Measurements from ENCODE around the gene TNFAIP8L3.

The TNFAIP8L3 gene

GRCh38 chr15:51112078-51112477, 17.4 kb upstream of the TNFAIP8L3 start:
- H3K27ac ChIP-seq (ENCODE audit: low read depth, low read length): no peak overlapping the region
- no peaks in the 10 kb centered on the region; the same call in 1 of the 2 replicates for H3K4me1 ChIP-seq (ENCODE audit: control insufficient read depth, insufficient read depth, low read length)
- H3K36me3 ChIP-seq (ENCODE audit: control insufficient read depth, insufficient read depth, low read length): no peaks in the 10 kb centered on the region
- no peak overlapping the region for H3K4me3 ChIP-seq (ENCODE audit: low read depth, low read length)
- H3K27me3 ChIP-seq (ENCODE audit: control insufficient read depth, insufficient read depth, low read length): no peaks in the 10 kb centered on the region
- no peaks in the 10 kb centered on the region for H3K9me3 ChIP-seq (ENCODE audit: control insufficient read depth, insufficient read depth, low read depth, low read length)
- no peak overlapping the region for H3K9ac ChIP-seq (ENCODE audit: low read length)

- no peaks in the 10 kb centered on the region for H3K9me3 ChIP-seq (ENCODE audit: control insufficient read depth, insufficient read depth, low read depth, low read length)
- no peak overlapping the region for H3K27ac ChIP-seq (ENCODE audit: low read depth, low read length)
- no peaks in the 10 kb centered on the region for H3K36me3 ChIP-seq (ENCODE audit: control insufficient read depth, insufficient read depth, low read length)
- no peak overlapping the region for H3K4me3 ChIP-seq (ENCODE audit: low read depth, low read length)
- H3K4me1 ChIP-seq (ENCODE audit: control insufficient read depth, insufficient read depth, low read length): no peaks in the 10 kb centered on the region; the same call in 1 of the 2 replicates
- no peak overlapping the region for H3K9ac ChIP-seq (ENCODE audit: low read length)
- H3K27me3 ChIP-seq (ENCODE audit: control insufficient read depth, insufficient read depth, low read length): no peaks in the 10 kb centered on the region
Measured at GRCh38 chr15:51111061-51111460, 16.4 kb upstream of the TNFAIP8L3 start.

GRCh38 chr15:51110171-51110570, 15.5 kb upstream of the TNFAIP8L3 start:
- H3K4me1 ChIP-seq (ENCODE audit: control insufficient read depth, insufficient read depth, low read length): no peaks in the 10 kb centered on the region; the same call in none of the 2 replicates
- H3K27ac ChIP-seq (ENCODE audit: low read depth, low read length): no peak overlapping the region
- no peak overlapping the region for H3K9ac ChIP-seq (ENCODE audit: low read length)
- H3K27me3 ChIP-seq (ENCODE audit: control insufficient read depth, insufficient read depth, low read length): no peaks in the 10 kb centered on the region
- no peaks in the 10 kb centered on the region for H3K36me3 ChIP-seq (ENCODE audit: control insufficient read depth, insufficient read depth, low read length)
- H3K9me3 ChIP-seq (ENCODE audit: control insufficient read depth, insufficient read depth, low read depth, low read length): no peaks in the 10 kb centered on the region
- H3K4me3 ChIP-seq (ENCODE audit: low read depth, low read length): no peak overlapping the region

- Histone ChIP-seq H3K9me3 (ENCODE audit: control insufficient read depth, insufficient read depth, low read depth, low read length) (no peaks in the 10 kb centered on the region), H3K27ac (ENCODE audit: low read depth, low read length) (no peak overlapping the region), H3K36me3 (ENCODE audit: control insufficient read depth, insufficient read depth, low read length) (no peaks in the 10 kb centered on the region), H3K4me3 (ENCODE audit: low read depth, low read length) (no peak overlapping the region), H3K9ac (ENCODE audit: low read length) (no peak overlapping the region), H3K4me1 (ENCODE audit: control insufficient read depth, insufficient read depth, low read length) (no peaks in the 10 kb centered on the region; the same call in none of the 2 replicates), H3K27me3 (ENCODE audit: control insufficient read depth, insufficient read depth, low read length) (0 out of 2 replicates have a peak, but pooled peaks cover 3% of the 10 kb centered on the region)
Measured at GRCh38 chr15:51108933-51109550, 14.3 kb upstream of the TNFAIP8L3 start.

GRCh38 chr15:51107612-51108011, 12.9 kb upstream of the TNFAIP8L3 start:
- Histone ChIP-seq H3K9ac (ENCODE audit: low read length) (no peak overlapping the region), H3K4me1 (ENCODE audit: control insufficient read depth, insufficient read depth, low read length) (no peaks in the 10 kb centered on the region; the same call in none of the 2 replicates), H3K4me3 (ENCODE audit: low read depth, low read length) (no peak overlapping the region), H3K27ac (ENCODE audit: low read depth, low read length) (no peak overlapping the region), H3K27me3 (ENCODE audit: control insufficient read depth, insufficient read depth, low read length) (0 out of 2 replicates have a peak, but pooled peaks cover 3% of the 10 kb centered on the region), H3K9me3 (ENCODE audit: control insufficient read depth, insufficient read depth, low read depth, low read length) (no peaks in the 10 kb centered on the region), H3K36me3 (ENCODE audit: control insufficient read depth, insufficient read depth, low read length) (no peaks in the 10 kb centered on the region)

GRCh38 chr15:51106481-51106880, 11.8 kb upstream of the TNFAIP8L3 start:
- no peaks in the 10 kb centered on the region for H3K9me3 ChIP-seq (ENCODE audit: control insufficient read depth, insufficient read depth, low read depth, low read length)
- H3K4me1 ChIP-seq (ENCODE audit: control insufficient read depth, insufficient read depth, low read length): no peaks in the 10 kb centered on the region; the same call in 1 of the 2 replicates
- no peak overlapping the region for H3K9ac ChIP-seq (ENCODE audit: low read length)

GRCh38 chr15:51105430-51106016, 10.8 kb upstream of the TNFAIP8L3 start:
- H3K27ac ChIP-seq (ENCODE audit: low read depth, low read length): no peak overlapping the region
- H3K4me1 ChIP-seq (ENCODE audit: control insufficient read depth, insufficient read depth, low read length): no peaks in the 10 kb centered on the region; the same call in 1 of the 2 replicates
- H3K4me3 ChIP-seq (ENCODE audit: low read depth, low read length): no peak overlapping the region
- H3K9me3 ChIP-seq (ENCODE audit: control insufficient read depth, insufficient read depth, low read depth, low read length): no peaks in the 10 kb centered on the region
- no peaks in the 10 kb centered on the region for H3K36me3 ChIP-seq (ENCODE audit: control insufficient read depth, insufficient read depth, low read length)
- H3K27me3 ChIP-seq (ENCODE audit: control insufficient read depth, insufficient read depth, low read length): 0 out of 2 replicates have a peak, but pooled peaks cover 3% of the 10 kb centered on the region
- H3K9ac ChIP-seq (ENCODE audit: low read length): no peak overlapping the region

More at GRCh38 chr15:51106481-51106880, 11.8 kb upstream of the TNFAIP8L3 start:
- Histone ChIP-seq H3K27ac (ENCODE audit: low read depth, low read length) (no peak overlapping the region), H3K4me3 (ENCODE audit: low read depth, low read length) (no peak overlapping the region), H3K36me3 (ENCODE audit: control insufficient read depth, insufficient read depth, low read length) (no peaks in the 10 kb centered on the region), H3K27me3 (ENCODE audit: control insufficient read depth, insufficient read depth, low read length) (0 out of 2 replicates have a peak, but pooled peaks cover 3% of the 10 kb centered on the region)

- H3K27ac ChIP-seq (ENCODE audit: low read depth, low read length): no peak overlapping the region
- no peak overlapping the region for H3K9ac ChIP-seq (ENCODE audit: low read length)
- 0 out of 2 replicates have a peak, but pooled peaks cover 3% of the 10 kb centered on the region for H3K27me3 ChIP-seq (ENCODE audit: control insufficient read depth, insufficient read depth, low read length)
- no peaks in the 10 kb centered on the region for H3K36me3 ChIP-seq (ENCODE audit: control insufficient read depth, insufficient read depth, low read length)
- H3K9me3 ChIP-seq (ENCODE audit: control insufficient read depth, insufficient read depth, low read depth, low read length): no peaks in the 10 kb centered on the region
- H3K4me1 ChIP-seq (ENCODE audit: control insufficient read depth, insufficient read depth, low read length): no peaks in the 10 kb centered on the region; the same call in 1 of the 2 replicates
- no peak overlapping the region for H3K4me3 ChIP-seq (ENCODE audit: low read depth, low read length)
Measured at GRCh38 chr15:51104512-51104911, 9.8 kb upstream of the TNFAIP8L3 start.

- no peaks in the 10 kb centered on the region; the same call in 1 of the 2 replicates for H3K4me1 ChIP-seq (ENCODE audit: control insufficient read depth, insufficient read depth, low read length)
- no peak overlapping the region for H3K27ac ChIP-seq (ENCODE audit: low read depth, low read length)
- no peak overlapping the region for H3K9ac ChIP-seq (ENCODE audit: low read length)
- H3K4me3 ChIP-seq (ENCODE audit: low read depth, low read length): no peak overlapping the region
- H3K27me3 ChIP-seq (ENCODE audit: control insufficient read depth, insufficient read depth, low read length): 0 out of 2 replicates have a peak, but pooled peaks cover 3% of the 10 kb centered on the region
- H3K36me3 ChIP-seq (ENCODE audit: control insufficient read depth, insufficient read depth, low read length): no peaks in the 10 kb centered on the region
- no peaks in the 10 kb centered on the region for H3K9me3 ChIP-seq (ENCODE audit: control insufficient read depth, insufficient read depth, low read depth, low read length)
Measured at GRCh38 chr15:51103330-51103729, 8.6 kb upstream of the TNFAIP8L3 start.

- no peaks in the 10 kb centered on the region; the same call in 1 of the 2 replicates for H3K4me1 ChIP-seq (ENCODE audit: control insufficient read depth, insufficient read depth, low read length)
- H3K36me3 ChIP-seq (ENCODE audit: control insufficient read depth, insufficient read depth, low read length): no peaks in the 10 kb centered on the region
- H3K4me3 ChIP-seq (ENCODE audit: low read depth, low read length): no peak overlapping the region
- no peaks in the 10 kb centered on the region for H3K9me3 ChIP-seq (ENCODE audit: control insufficient read depth, insufficient read depth, low read depth, low read length)
- H3K27ac ChIP-seq (ENCODE audit: low read depth, low read length): no peak overlapping the region
- no peak overlapping the region for H3K9ac ChIP-seq (ENCODE audit: low read length)
- peaks cover 24% of the 10 kb centered on the region for H3K27me3 ChIP-seq (ENCODE audit: control insufficient read depth, insufficient read depth, low read length)
Measured at GRCh38 chr15:51100785-51101489, 6.2 kb upstream of the TNFAIP8L3 start.

GRCh38 chr15:51099185-51099584, 4.5 kb upstream of the TNFAIP8L3 start:
- no peaks in the 10 kb centered on the region for H3K36me3 ChIP-seq (ENCODE audit: control insufficient read depth, insufficient read depth, low read length)
- peaks cover 38% of the 10 kb centered on the region for H3K27me3 ChIP-seq (ENCODE audit: control insufficient read depth, insufficient read depth, low read length)
- no peaks in the 10 kb centered on the region for H3K9me3 ChIP-seq (ENCODE audit: control insufficient read depth, insufficient read depth, low read depth, low read length)
- no peak overlapping the region for H3K27ac ChIP-seq (ENCODE audit: low read depth, low read length)
- H3K4me3 ChIP-seq (ENCODE audit: low read depth, low read length): no peak overlapping the region
- H3K9ac ChIP-seq (ENCODE audit: low read length): no peak overlapping the region
- no peaks in the 10 kb centered on the region for H3K4me1 ChIP-seq (ENCODE audit: control insufficient read depth, insufficient read depth, low read length)

Measured in HUES6 (cell line).